CD4-positive, alpha-beta T cell treated with Interleukin-12 subunit alpha and Interleukin-12 subunit beta, for 1 hour (primary cell): Measurements from ENCODE around the gene TRAPPC11.
"Not testable (repeated sequence)": the region's sequence is repeated elsewhere in the genome, so short reads cannot be mapped to it uniquely, and the experiment has no call there.

ENCODE experiments used
- DNase-seq: peaks from one replicate; pipeline ENCODE4 v3.0.0-alpha.2; 2020

Gene TRAPPC11

DNA sequence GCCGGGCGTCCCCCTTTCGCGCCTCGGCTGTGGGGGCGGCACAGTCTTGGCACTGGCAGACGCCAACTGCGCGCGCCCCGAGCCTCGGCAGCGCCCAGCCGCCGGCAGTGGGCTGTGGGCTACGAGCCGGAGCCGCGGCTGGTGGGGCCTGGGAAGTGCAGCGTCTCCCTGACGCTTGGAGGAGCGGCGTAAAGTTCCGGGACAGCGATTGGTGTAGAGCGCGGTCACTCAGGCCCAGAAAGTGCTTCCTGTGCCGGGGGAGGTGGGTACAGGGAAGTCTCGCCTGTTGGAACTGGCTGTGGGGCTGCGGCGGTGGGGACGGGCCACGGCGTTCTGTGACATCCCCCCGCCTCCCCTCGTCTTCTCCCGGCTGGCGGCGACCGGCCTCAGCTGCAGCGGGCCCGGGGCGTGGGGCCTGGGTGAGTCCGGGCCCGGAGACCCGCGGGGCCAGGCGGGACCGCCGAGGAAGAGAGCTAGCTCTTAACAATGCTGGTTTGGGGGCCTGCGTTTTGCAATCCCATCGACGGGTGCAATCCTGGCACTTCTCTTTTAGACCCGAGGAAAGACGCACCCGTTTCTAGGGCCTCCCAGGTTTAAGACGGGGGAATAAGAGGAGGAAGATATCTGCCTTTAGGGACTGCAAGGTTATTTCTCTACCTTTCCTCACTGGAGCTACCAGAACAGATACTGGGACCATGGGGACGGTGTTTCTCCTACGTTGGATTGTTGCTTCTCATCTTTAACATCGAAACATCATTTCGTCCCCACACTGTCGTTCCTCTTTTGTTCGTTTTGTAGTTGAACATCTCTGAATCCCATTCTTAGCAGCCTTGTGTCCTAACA, at the start of gene TRAPPC11, which contains the start of gene RWDD4:
Gene TRAPPC11, plus strand, starts transcription at position 265 of the 843 bp plus-strand sequence. CDS start 4,575 bp downstream, outside the sequence.
Gene RWDD4, minus strand, starts transcription at position 157 of the 843 bp plus-strand sequence. CDS start 233 bp downstream, outside the sequence.
- DNase-seq = peak; percentile 97

DNA sequence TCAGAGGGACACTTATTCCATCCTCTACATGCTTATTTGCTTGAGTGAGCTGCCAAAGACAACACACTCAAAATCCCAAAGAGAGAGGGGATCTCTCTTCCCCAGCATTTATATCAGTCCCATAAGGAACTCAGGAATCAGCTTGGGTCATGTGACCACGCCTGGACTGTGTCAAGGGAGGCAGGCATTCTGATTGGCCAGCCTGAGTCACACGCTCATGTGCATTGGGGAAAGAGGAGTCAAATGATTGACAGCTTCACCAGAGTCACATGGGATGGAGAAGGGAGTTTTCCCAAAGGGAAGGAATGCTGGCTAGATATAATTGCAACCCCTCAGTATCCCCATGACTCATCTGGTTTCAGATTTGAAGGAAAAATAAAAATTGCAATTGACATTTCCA, 49.1 kb upstream of the TRAPPC11 start:
- no peak for DNase-seq

GRCh38 chr4:183610613-183611012, 48.5 kb upstream of the TRAPPC11 start:
- no peak for DNase-seq

DNA sequence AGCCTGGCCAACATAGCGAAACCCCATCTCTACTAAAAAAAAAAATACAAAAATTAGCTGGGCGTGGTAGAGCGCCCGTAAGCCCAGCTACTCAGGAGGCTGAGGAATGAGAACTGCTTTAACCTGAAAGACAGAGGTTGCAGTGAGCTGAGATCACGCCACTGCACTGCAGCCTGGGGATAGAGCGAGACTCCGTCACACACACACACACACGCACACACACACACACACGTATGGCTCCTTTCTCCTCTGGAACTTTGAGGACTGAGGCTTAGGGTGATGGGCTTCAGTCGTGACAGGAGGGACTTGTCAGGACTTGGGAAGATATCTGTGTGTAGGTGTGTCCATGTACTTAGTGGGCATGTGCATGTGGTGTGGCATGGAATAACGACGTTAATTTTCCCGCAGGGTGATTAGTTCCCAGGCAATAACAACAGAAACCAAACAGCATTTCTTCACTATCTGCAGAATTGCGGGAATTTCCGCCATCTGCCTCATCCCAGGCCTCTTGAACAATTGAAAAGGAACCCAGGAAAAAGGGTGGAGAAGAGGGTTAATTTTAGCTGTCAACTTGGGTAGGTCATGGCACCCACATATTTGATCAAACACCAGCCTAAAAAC, 47.8 kb upstream of the TRAPPC11 start:
- DNase-seq = no peak

DNA sequence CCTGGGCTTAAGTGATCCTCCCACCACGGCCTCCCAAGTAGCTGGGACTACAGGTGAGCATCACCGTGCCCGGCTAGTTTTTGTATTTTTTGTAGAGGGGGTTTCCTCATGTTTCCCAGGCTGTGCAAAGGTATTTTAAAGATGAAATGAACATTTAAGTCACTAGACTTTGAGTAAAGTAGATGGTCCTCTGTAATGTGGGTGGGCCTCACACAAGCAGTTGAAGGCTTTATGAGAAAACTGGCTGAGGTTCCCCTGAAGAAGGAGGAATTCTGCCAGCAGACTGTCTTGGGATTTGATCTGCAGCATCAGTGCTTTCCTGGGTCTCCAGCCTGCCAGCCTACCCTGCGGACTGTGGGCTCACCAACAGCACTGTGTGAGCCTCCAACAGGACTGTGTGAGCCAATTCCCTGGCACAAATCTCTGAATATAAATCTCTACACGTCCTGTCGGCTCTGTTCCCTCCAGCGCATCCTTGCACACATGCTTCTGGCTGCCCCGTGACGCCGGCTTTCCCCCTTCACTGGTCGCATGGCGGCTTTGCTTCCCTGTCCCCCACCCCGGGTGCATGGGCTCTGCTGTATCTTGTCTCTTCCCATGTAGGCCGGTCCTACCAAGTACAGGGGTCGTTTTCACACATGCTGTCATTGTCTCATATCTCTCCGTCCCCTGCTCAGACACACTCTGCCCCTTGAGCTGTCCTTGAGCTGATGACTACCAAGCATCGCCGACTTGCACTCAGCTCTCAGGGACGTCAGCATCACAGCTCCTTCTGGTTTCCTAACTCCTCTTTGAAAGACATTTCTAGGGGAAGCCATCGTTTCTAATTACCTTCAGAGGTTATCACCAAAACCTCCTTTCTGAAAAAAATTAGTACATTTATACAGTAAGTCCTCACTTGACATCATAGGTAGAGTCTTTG, 46.5 kb upstream of the TRAPPC11 start:
- no peak for DNase-seq

DNA sequence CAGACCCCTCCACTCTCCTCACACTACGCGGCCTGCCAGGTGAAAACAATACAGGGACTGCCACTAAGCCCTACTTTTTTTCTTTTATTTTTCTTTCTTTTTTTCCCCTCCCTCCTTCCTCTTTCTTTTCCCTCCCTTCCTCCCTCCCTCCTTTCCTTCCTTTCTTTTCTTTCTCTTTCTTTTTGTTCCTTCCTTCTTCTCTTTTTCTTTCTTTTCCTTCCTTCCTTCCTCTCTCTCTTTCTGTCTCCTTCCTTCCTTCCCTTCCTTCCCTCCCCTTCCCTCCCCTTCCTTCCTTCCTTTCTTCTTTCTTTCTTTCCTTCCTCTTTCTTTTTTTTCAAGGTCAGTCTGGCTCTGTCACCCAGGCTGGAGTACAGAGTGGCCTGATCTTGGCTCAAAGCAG, 42.0 kb upstream of the TRAPPC11 start:
- DNase-seq = no peak

GRCh38 chr4:183618681-183619080, 40.4 kb upstream of the TRAPPC11 start:
- DNase-seq = no peak

DNA sequence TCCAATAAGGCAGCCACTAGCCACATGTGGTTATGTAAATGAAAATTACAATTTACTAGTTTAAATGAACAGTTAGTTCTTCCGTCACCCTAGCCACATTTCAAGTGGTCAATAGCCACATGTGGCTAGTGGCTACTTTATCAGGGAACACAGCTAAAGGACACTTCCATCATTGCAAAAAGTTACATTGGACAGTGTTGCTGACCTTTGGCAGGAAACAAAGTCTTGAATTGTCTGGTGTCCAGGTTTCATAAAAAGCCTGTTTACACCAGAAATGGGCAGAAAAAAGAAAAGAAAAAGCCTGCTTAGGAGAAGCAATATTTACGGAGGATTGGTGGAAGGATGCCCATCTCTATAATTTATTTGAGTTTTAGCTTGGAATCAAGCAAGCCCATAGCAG, 38.7 kb upstream of the TRAPPC11 start:
- no peak for DNase-seq

DNA sequence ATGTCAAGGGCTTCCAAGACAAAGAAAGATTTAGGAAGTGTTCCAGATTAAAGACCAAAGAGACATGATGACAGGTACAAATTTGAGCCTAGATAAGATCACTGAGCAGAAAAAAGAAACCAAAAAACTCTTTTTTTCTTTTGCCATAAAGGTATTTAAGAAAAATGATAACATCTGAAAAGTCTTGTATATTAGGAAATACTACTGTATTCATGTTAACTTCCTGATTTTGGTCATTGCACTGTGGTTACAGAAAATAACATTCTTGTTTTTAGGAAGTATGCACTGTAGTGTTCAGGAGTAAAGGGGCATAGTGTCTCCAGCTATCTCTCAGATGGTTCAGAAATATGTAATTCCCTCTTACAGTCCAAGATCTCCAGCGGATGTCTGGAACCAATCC, 37.2 kb upstream of the TRAPPC11 start:
- DNase-seq = no peak

DNA sequence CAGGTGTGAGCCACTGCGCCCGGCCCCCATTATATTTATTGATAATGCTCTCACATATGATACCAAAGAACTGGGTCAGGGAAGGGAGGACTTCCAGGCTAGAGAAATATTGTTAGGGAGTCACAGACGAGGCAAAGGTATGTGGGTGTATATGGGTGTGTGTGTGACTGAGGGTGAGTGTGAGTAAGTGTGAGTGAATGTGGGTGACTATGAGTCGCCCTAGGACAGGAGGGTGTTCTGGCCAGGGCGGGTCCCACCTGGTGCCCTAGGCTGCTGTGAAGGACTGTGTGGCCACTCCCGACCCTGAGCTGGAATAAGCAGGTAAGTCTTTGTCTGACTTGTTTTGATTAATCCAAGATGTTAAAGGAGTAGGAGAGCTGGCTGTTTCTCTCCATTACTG, 34.5 kb upstream of the TRAPPC11 start:
- DNase-seq = no peak

DNA sequence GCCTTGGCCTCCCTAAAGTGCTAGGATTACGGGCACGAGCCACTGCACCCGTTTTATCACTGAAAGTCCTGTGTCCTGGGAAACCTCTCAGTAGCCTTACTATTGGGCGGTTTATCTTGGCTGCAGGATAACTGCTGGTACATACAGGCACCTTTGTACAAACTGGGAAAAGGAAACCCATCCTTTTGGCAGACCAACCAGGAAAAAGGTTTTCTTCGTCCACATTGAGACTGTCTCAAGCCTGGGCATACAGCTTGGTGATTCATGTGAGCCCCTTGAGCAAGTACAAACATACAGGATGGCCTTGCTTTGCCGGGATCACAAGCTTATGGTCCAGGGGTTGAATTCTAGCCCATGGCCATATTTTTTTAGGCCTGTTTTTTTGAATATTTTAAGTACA, 32.9 kb upstream of the TRAPPC11 start:
- no peak for DNase-seq

DNA sequence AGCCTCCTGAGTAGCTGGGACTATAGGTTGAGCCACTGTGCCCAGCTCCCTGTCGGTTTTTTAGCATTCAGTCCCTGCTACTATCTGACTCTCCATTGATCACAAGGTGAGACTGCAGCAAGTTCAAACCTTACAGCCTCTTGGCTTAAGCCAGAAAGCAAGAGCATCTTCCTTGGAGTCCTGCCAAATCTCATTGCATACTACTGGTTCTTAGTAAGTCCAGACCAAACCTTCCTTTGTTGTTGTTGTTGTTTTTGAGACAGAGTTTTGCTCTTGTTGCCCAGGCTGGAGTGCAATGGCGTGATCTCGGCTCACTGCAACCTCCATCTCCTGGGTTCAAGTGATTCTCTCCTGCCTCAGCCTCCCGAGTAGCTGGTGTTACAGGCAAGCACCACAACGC, 31.8 kb upstream of the TRAPPC11 start:
- DNase-seq = not testable (repeated sequence)

DNA sequence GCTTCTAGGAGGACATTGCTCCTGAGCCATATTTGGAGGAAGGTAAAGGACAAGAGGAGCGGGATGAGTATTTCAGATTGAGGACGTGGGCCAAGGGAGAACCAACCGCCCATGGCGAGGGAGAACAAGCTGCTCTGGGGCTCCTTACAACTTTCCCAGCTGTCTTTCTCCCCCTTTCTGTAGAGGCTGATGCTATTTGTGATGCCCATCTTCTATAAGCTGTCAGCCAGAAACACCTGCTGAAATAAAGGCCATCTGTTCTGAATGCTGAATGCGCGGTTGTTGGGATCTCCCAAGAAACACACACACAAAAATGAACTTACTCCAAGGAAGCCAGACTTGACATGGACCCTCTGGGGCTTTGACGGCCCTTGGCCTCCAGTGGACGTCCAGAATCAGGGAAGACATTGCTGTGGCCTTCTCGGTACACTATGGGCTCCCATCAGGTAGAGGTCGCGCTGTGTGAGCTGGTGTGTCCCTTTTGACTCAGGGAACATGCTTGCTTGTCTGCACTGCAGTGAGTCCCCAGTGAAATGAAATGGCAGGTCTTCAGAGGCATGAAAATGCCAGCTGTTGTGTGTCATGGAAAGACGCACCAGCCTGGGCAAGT, 31.0 kb upstream of the TRAPPC11 start:
- no peak for DNase-seq

GRCh38 chr4:183631577-183632198, 27.4 kb upstream of the TRAPPC11 start:
- no peak for DNase-seq

- DNase-seq = no peak
Observed at GRCh38 chr4:183632689-183633088, 26.4 kb upstream of the TRAPPC11 start.

- no peak for DNase-seq
Observed at GRCh38 chr4:183633476-183634400, 25.4 kb upstream of the TRAPPC11 start.

DNA sequence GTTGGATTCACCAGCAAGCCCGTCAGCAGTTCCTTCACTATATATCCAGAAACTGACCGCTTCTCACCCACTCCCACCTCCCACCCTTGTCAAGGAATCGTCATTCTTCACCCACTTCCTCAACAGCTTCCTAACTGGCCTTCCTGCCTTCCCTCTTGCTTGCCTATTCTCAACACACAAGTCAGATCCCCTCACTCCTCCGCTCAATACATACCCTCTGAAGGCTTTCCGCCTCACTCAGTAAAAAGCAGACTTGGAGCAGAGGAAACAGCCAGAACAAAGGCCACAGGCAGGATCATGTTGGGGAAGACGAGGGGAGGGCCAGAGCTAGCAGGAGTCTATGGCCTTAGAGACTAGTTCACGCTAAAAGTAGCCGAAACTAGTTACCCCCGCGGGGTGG, 23.8 kb upstream of the TRAPPC11 start:
- DNase-seq = no peak

GRCh38 chr4:183635741-183636140, 23.4 kb upstream of the TRAPPC11 start:
- DNase-seq = no peak

DNA sequence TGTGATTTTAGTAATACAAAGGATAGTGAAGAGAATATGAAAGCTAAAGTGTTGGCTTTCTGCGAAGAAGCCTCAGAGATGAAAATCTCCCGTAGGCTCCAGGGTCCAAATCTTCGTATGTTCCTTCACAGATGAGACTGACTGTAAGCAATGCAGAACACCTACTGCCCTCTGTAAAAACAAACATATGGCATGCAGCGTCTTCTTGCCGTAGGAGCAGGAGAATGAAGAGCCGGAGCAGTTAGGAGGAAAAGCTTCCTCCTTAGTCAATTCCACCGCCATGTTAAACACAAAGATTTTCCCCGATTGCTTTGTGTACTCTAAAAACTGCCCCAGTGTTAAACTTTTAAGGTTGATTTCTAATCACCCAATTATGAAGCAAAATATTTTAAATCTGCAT, 22.6 kb upstream of the TRAPPC11 start:
- DNase-seq = no peak

- no peak for DNase-seq
Observed at GRCh38 chr4:183636923-183637322, 22.2 kb upstream of the TRAPPC11 start.

GRCh38 chr4:183637461-183637860, 21.6 kb upstream of the TRAPPC11 start:
- DNase-seq = no peak
